Measurements from ENCODE around the gene PHLPP2. TPM values are rescaled to one million over a fixed set of nuclear protein-coding genes. Genes with fewer than 3 reads are reported as not detected.

The PHLPP2 gene
- polyA plus RNA-seq, 3 donors = 0.57 to 2.5 (median 1.4) TPM

DNA sequence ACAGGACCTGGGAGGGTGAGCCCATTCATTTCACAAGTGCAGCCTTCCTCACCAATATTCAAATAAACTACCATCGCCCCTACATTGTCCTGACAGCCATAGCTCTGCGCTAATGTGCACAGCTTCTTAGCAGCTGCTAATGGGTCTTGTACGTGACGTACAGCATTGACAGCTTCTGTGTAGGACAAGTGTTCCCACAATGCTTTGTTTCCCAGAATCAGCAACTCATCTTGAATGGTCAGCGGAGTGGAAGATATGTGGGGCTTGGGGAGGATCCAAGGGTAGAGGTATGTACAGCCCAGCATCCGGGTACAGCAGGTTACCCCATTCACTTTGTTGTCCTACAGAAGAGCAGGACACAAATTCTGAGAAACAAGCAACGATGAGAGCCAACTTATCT is 74.8 kb downstream of the PHLPP2 start:
- WGBS (ENCODE audit: insufficient coverage) = 96% methylated on average over 4 of the region's 7 CpGs
- Mint-ChIP-seq H3K27me3 (ENCODE audit: low read depth in 3 of 3) (peaks cover 0 to 2% (median 1%) of the 10 kb centered on the region in 3 donors), H3K36me3 (peaks cover 22 to 33% of the 10 kb centered on the region in 2 donors), H3K4me1 (no peaks in the 10 kb centered on the region), H3K9me3 (no peaks in the 10 kb centered on the region), H3K27ac (no peak overlapping the region), H3K4me3 (no peak overlapping the region)
- no peak overlapping the region for H3K9ac ChIP-seq (ENCODE audit: insufficient read depth, low read length, poor library complexity, severe bottlenecking)
- H3K27ac ChIP-seq (ENCODE audit: low read depth in 1 of 2, low read length in 2 of 2) = no peak overlapping the region
- no peaks in the 10 kb centered on the region for H3K27me3 ChIP-seq (ENCODE audit: control insufficient read depth in 2 of 2, insufficient read depth in 2 of 2, low read length in 2 of 2)
- no peaks in the 10 kb centered on the region for H3K9me3 ChIP-seq (replicated peaks in 1 of 2; ENCODE audit: control insufficient read depth in 1 of 2, insufficient read depth in 1 of 2, low read length in 2 of 2)
- DNase-seq = no peak
- H3K4me3 ChIP-seq (replicated peaks in 1 of 3; ENCODE audit: low read depth in 2 of 3, low read length in 3 of 3) = no peak overlapping the region
- intact Hi-C loops (cut with micrococcal nuclease) = no loop called here
- TF ChIP-seq, protein P1, sequence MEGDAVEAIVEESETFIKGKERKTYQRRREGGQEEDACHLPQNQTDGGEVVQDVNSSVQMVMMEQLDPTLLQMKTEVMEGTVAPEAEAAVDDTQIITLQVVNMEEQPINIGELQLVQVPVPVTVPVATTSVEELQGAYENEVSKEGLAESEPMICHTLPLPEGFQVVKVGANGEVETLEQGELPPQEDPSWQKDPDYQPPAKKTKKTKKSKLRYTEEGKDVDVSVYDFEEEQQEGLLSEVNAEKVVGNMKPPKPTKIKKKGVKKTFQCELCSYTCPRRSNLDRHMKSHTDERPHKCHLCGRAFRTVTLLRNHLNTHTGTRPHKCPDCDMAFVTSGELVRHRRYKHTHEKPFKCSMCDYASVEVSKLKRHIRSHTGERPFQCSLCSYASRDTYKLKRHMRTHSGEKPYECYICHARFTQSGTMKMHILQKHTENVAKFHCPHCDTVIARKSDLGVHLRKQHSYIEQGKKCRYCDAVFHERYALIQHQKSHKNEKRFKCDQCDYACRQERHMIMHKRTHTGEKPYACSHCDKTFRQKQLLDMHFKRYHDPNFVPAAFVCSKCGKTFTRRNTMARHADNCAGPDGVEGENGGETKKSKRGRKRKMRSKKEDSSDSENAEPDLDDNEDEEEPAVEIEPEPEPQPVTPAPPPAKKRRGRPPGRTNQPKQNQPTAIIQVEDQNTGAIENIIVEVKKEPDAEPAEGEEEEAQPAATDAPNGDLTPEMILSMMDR (IDR thresholded peaks at IDR 0.05) = no peak
- no peak overlapping the region for H3K4me2 ChIP-seq (replicated peaks; ENCODE audit: extremely low read depth, low read length, poor library complexity, severe bottlenecking)
- no peak overlapping the region for H2AFZ ChIP-seq (ENCODE audit: insufficient read depth, low read depth, low read length, poor library complexity, severe bottlenecking)
- H3K36me3 ChIP-seq (replicated peaks in 1 of 2; ENCODE audit: control insufficient read depth in 1 of 2, insufficient read depth in 2 of 2, low read length in 2 of 2) = peaks cover 2 to 8% of the 10 kb centered on the region in 2 donors
- H3K79me2 ChIP-seq (ENCODE audit: insufficient read depth, low read length) = no peaks in the 10 kb centered on the region
- H4K20me1 ChIP-seq (ENCODE audit: insufficient read depth, low read length) = no peaks in the 10 kb centered on the region
- no peaks in the 10 kb centered on the region for H3K4me1 ChIP-seq (ENCODE audit: control insufficient read depth in 1 of 2, insufficient read depth in 2 of 2, low read length in 2 of 2)

DNA sequence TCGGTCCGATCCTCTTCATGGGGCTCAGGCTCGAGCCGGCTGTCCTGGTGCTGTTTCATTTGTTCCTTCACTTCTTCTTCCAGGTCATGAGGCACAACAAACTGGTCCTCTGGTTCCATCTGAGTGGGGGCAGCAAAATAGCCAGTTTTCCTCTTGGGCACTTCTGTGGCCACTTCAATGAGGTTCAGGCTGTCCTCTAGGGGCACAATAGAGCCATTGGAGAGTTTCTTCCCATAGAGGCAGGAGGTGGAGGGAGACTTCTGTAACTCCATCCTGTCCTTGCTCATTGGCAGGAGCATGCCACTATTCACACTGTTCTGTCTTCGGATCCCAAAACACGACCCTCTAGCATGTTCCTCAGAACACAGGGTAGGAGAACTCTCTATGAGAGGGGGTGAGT is 75.6 kb downstream of the PHLPP2 start:
- H3K9me3 ChIP-seq (replicated peaks in 1 of 2; ENCODE audit: control insufficient read depth in 1 of 2, insufficient read depth in 1 of 2, low read length in 2 of 2) = no peaks in the 10 kb centered on the region
- H3K27ac ChIP-seq (ENCODE audit: low read depth in 1 of 2, low read length in 2 of 2) = no peak overlapping the region
- H3K4me1 ChIP-seq (ENCODE audit: control insufficient read depth in 1 of 2, insufficient read depth in 2 of 2, low read length in 2 of 2) = no peaks in the 10 kb centered on the region
- H3K4me3 Mint-ChIP-seq = no peak overlapping the region
- H3K9me3 Mint-ChIP-seq = no peaks in the 10 kb centered on the region
- H3K9ac ChIP-seq (ENCODE audit: insufficient read depth, low read length, poor library complexity, severe bottlenecking) = no peak overlapping the region
- no peak for DNase-seq
- H3K27me3 ChIP-seq (ENCODE audit: control insufficient read depth in 2 of 2, insufficient read depth in 2 of 2, low read length in 2 of 2) = no peaks in the 10 kb centered on the region
- H2AFZ ChIP-seq (ENCODE audit: insufficient read depth, low read depth, low read length, poor library complexity, severe bottlenecking) = no peak overlapping the region
- H3K36me3 Mint-ChIP-seq = peaks cover 20 to 33% of the 10 kb centered on the region in 2 donors
- TF ChIP-seq, protein P1 (IDR thresholded peaks at IDR 0.05) = peak; percentile 11
- peak overlapping the region in 1 of 7 donors; percentile 3 for H3K27ac Mint-ChIP-seq
- no peak overlapping the region for H3K4me3 ChIP-seq (replicated peaks in 1 of 3; ENCODE audit: low read depth in 2 of 3, low read length in 3 of 3)
- no peaks in the 10 kb centered on the region for H3K4me1 Mint-ChIP-seq
- 100% methylated on average over 4 of the region's 6 CpGs for WGBS (ENCODE audit: insufficient coverage)
- H3K27me3 Mint-ChIP-seq (ENCODE audit: low read depth in 3 of 3) = peaks cover 0 to 2% (median 1%) of the 10 kb centered on the region in 3 donors
- peaks cover 0 to 8% of the 10 kb centered on the region in 2 donors for H3K36me3 ChIP-seq (replicated peaks in 1 of 2; ENCODE audit: control insufficient read depth in 1 of 2, insufficient read depth in 2 of 2, low read length in 2 of 2)
- no peaks in the 10 kb centered on the region for H4K20me1 ChIP-seq (ENCODE audit: insufficient read depth, low read length)
- no peak overlapping the region for H3K4me2 ChIP-seq (replicated peaks; ENCODE audit: extremely low read depth, low read length, poor library complexity, severe bottlenecking)
- intact Hi-C loops (cut with micrococcal nuclease) = no loop called here
- H3K79me2 ChIP-seq (ENCODE audit: insufficient read depth, low read length) = no peaks in the 10 kb centered on the region
